Pancreas (tissue), 10 donors: ENCODE measurements around the gene SLIT3. TPM values are rescaled to one million over a fixed set of nuclear protein-coding genes. Genes with fewer than 3 reads are reported as not detected.
A peak's percentile ranks its signal among the peaks of the same experiment; 100 is the strongest.

ENCODE experiments used
- ATAC-seq, 4 donors: fragments of 200-7000 bp; cut with Tn5 transposase; one replicate each; pipeline versions ENCODE4 v1.8.0 to v1.9.1; 2020; ENCODE audit warnings: mild to moderate bottlenecking in 4 of 4, moderate library complexity in 4 of 4
- DNase-seq, 6 donors: peaks; one replicate each; pipeline ENCODE4 v3.0.0-alpha.2; 2020
- FAIRE-seq: peaks from 2 replicates; lab custom pipeline; 2012; peaks lifted over from hg19 to GRCh38; lab: Jason Lieb, UNC
- H3K27ac ChIP-seq, 4 donors: fragments of 200-600 bp; sonication (generic); 1 replicate in 3 of 4; 2 replicates in 1 of 4; pipeline versions ENCODE4 v1.5.0 to v1.8.0; 2020
- H3K27me3 ChIP-seq, 4 donors: fragments of 200-600 bp; one replicate each; pipeline ENCODE4 v1.8.0; 2021
- H3K36me3 ChIP-seq, 3 donors: fragments of 200-600 bp; sonication (generic) in 1 of 3; one replicate each; pipeline versions ENCODE4 v1.5.0 to v1.8.0; 2020 to 2021
- H3K4me1 ChIP-seq, 3 donors: fragments of 200-600 bp; one replicate each; pipeline ENCODE4 v1.8.0; 2021
- H3K4me3 ChIP-seq, 4 donors: fragments of 200-600 bp; sonication (generic) in 2 of 4; one replicate each; pipeline versions ENCODE4 v1.5.0 to v1.8.0; 2020 to 2021
- H3K9me3 ChIP-seq, 4 donors: fragments of 200-600 bp; one replicate each; pipeline ENCODE4 v1.8.0; 2021
- WGBS, 2 donors: extraction: QIAGEN DNeasy Blood & Tissue Kit; methylation state at CpG; one replicate each; pipeline ENCODE4 v1.1.7; 2013; 5-methylcytosine and 5-hydroxymethylcytosine counted together
- intact Hi-C, 3 donors: fragments of 100-400 bp; cut with DNase I; formaldehyde crosslinking; loops; one replicate each; pipeline versions ENCODE4 v1.11.1 to v1.14.2; 2022
- polyA plus RNA-seq, 2 donors: library from polyadenylated mRNA; stranded (reverse); fragments of 200-250 nt; gene quantifications; one replicate each; pipeline ENCODE4 v1.2.3, GENCODE V29; 2013
- total RNA-seq, 6 donors: library from RNA; stranded (reverse); fragmentation: NEBNext Ultra II Directional in 4 of 6; extraction: Animal tissue kit (Norgen Biotek cat#: 25700) in 4 of 6; gene quantifications; one replicate each; pipeline versions ENCODE4 v1.2.1 to v1.2.4, GENCODE V29; 2021 to 2023
- TF ChIP-seq, protein P1 (sequence below), 4 donors: fragments of 200-600 bp; sonication (generic) in 3 of 4; IDR thresholded peaks; one replicate each; pipeline versions ENCODE4 v1.5.0 to v1.8.0; 2021; ENCODE audit warnings: antibody characterized with exemption in 4 of 4
- donor health status: healthy with polysubstance abuse.
- donor health status: DM: no; HTN: no; CAD: no; lungs with moderate emphysema.
- donor health status: DM: no; HTN: no; CAD: no.
- donor health status: control.
- donor health status: control.
- donor health status: Bipolar disorder and iron deficiency.
- donor health status: DM: yes; HTN: yes; CAD: no.
- donor health status: DM: no; HTN: no; CAD: no.
- donor health status: DM: no; HTN: no; CAD: no.
- donor health status: DM: yes; HTN: yes; CAD: no.

SLIT3 gene
- total and polyA plus RNA-seq, 8 donors: 1.1 to 11.4 (median 2.1) TPM

DNA sequence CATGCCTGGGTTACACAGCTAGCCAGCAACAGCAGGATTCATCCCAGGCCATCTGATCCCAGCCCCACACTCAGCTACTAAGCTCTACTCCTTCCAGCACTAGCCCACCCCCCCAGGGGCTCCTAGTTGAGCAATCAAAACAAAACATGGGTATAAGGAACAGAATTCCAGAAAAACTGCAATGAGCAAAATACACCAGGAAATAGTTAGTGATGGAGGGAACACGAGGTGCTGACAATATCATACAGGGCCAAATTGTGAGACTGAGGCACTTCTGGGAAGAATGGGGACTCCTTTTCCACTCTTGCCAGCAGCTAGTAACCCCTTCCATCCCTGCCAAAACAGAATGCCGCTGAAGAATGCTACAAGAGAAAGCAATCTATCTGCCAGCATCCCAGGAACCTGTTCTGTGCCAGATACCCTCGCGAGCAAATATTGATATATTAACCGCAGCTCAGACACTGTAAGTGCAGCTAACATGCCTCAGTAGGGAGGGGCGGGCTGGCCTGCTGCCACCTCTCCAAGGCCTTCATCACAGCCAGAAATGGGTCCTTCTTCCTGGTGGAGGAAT lies 161.4 kb downstream of the SLIT3 start:
- ATAC-seq (peak; percentile 59 to 73 (median 70)), DNase-seq (peak; percentile 53 to 68 (median 63)), FAIRE-seq (no peak)
- peaks cover 0 to 6% (median 0%) of the 10 kb centered on the region in 3 donors for H3K4me1 ChIP-seq
- no peaks in the 10 kb centered on the region for H3K36me3 ChIP-seq
- TF ChIP-seq, protein P1, sequence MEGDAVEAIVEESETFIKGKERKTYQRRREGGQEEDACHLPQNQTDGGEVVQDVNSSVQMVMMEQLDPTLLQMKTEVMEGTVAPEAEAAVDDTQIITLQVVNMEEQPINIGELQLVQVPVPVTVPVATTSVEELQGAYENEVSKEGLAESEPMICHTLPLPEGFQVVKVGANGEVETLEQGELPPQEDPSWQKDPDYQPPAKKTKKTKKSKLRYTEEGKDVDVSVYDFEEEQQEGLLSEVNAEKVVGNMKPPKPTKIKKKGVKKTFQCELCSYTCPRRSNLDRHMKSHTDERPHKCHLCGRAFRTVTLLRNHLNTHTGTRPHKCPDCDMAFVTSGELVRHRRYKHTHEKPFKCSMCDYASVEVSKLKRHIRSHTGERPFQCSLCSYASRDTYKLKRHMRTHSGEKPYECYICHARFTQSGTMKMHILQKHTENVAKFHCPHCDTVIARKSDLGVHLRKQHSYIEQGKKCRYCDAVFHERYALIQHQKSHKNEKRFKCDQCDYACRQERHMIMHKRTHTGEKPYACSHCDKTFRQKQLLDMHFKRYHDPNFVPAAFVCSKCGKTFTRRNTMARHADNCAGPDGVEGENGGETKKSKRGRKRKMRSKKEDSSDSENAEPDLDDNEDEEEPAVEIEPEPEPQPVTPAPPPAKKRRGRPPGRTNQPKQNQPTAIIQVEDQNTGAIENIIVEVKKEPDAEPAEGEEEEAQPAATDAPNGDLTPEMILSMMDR (IDR thresholded peaks at IDR 0.05): no peak
- H3K9me3 ChIP-seq: no peaks in the 10 kb centered on the region
- H3K27me3 ChIP-seq: no peaks in the 10 kb centered on the region
- 9 to 13% methylated on average over 6 of the region's 6 CpGs for WGBS, 2 donors
- intact Hi-C loops: no loop called here
- no peak overlapping the region for H3K4me3 ChIP-seq
- peak overlapping the region in 1 of 4 donors; percentile 12 for H3K27ac ChIP-seq

DNA sequence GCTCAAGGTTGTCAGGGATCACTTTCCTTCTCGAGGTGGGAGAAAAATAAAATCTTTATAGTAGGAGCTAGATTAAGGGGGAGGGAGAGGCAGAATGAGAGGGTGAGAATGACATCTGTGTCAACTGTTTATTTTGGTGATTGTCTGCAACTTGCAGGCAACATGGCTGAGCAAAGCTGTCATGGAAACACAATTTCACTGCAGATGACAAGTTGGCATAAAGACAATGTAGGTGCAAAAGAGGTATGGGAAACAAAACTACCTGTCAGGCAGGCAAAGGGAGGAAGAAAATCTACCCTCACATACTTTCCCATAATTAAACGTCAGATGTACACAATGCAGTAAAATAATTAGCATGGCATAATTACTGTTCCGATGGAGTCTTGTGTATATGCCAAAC lies 167.4 kb downstream of the SLIT3 start:
- TF ChIP-seq, protein P1 (IDR thresholded peaks at IDR 0.05): no peak
- H3K36me3 ChIP-seq: no peaks in the 10 kb centered on the region
- H3K27ac ChIP-seq: no peak overlapping the region
- H3K4me1 ChIP-seq: no peaks in the 10 kb centered on the region
- no peak for FAIRE-seq
- no peak overlapping the region for H3K4me3 ChIP-seq
- H3K9me3 ChIP-seq: no peaks in the 10 kb centered on the region
- no peak for DNase-seq
- WGBS, 2 donors: 41 to 45% methylated on average over 3 of the region's 3 CpGs
- no peaks in the 10 kb centered on the region for H3K27me3 ChIP-seq
- intact Hi-C loops: no loop called here
- no peak for ATAC-seq

DNA sequence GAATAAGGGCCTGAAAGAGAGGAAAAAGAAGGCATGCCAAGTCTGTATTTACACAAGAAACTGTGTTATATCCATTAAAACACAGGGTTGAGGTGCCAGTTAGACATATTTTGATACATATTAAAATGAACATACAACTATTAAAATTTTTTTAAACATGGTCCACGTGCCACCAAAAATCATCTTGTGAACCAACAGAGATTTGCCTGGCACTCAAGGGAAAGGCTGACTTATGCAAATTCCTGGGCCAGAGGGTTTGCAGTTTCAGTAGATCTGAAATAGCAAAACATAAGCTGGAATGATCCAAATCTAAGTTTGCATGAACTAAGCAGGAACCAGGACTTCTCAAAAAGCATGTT lies 168.7 kb downstream of the SLIT3 start:
- H3K27me3 ChIP-seq: no peaks in the 10 kb centered on the region
- no peak for ATAC-seq
- WGBS, 2 donors: 24 to 30% methylated on average over 1 of the region's 1 CpG
- FAIRE-seq: no peak
- TF ChIP-seq, protein P1 (IDR thresholded peaks at IDR 0.05): no peak
- no peak for DNase-seq
- H3K9me3 ChIP-seq: no peaks in the 10 kb centered on the region
- H3K4me3 ChIP-seq: no peak overlapping the region
- H3K4me1 ChIP-seq: no peaks in the 10 kb centered on the region
- intact Hi-C loops: no loop called here
- H3K36me3 ChIP-seq: no peaks in the 10 kb centered on the region
- H3K27ac ChIP-seq: no peak overlapping the region

DNA sequence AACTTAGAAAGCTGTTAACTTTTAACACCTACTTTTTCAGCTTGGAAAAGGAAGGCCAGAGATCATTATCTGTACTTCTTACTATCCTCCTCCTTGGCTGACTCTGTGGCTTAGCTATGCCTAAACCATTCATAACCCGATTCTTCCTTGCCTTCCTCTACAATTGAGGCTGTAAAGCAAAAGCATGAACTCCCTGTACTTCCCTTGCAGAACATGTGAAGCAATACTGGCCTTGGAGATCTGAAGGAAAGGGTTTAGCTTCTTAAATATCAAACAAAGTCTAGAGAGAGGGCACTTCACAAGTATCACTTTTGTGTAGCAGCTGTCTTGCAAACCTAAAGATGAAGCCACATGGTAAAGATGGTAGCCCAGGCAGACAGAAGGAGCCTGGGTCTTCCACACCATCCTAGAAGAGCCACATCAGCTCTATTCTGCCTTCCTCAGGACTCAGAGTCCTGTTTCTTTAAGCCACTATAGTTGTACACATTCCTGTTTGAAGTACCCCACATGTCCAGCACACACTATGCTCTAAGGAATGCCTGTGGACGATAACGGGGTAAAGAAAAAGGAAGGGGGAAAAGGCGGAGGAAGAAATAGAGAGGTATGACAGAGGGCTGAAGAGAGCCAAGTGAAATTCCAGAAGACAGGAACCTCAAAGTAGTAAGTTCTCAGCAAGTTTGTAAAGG lies 169.2 kb downstream of the SLIT3 start:
- DNase-seq (no peak), ATAC-seq (no peak), FAIRE-seq (no peak)
- Histone ChIP-seq H3K4me3 (no peak overlapping the region), H3K9me3 (no peaks in the 10 kb centered on the region), H3K4me1 (no peaks in the 10 kb centered on the region), H3K27me3 (no peaks in the 10 kb centered on the region), H3K27ac (no peak overlapping the region), H3K36me3 (no peaks in the 10 kb centered on the region)
- intact Hi-C loops: no loop called here
- 36 to 45% methylated on average over 4 of the region's 4 CpGs for whole genome bisulfite sequencing, 2 donors
- TF ChIP-seq, protein P1 (IDR thresholded peaks at IDR 0.05): no peak

DNA sequence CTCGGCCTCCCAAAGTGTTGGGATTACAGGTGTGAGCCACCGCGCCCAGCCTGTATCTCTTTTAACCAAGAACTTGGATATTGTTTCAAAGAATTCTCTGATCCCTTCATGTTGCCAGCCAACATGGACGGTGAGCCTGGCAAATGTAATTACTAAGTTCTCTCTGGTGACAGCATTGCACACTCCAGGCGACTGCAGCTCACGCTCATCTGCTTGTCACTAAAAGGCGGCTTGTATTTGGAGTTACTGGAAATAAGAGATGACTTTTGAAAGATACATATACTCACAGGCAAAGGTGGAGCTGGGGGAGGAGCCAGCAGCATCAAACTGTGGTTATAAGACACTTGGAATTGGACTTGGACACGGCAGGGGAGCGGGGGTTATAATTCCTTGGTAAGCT lies 172.3 kb downstream of the SLIT3 start:
- ATAC-seq: no peak
- H3K9me3 ChIP-seq: no peaks in the 10 kb centered on the region
- TF ChIP-seq, protein P1 (IDR thresholded peaks at IDR 0.05): no peak
- no peaks in the 10 kb centered on the region for H3K4me1 ChIP-seq
- no peaks in the 10 kb centered on the region for H3K36me3 ChIP-seq
- H3K4me3 ChIP-seq: no peak overlapping the region
- DNase-seq: no peak
- no peak overlapping the region for H3K27ac ChIP-seq
- 78 to 89% methylated on average over 9 of the region's 9 CpGs for WGBS, 2 donors
- H3K27me3 ChIP-seq: no peaks in the 10 kb centered on the region
- no peak for FAIRE-seq
- intact Hi-C loops: no loop called here
